Mammary epithelial cell (primary cell): ENCODE data around the gene PDHA1.

Source experiments
- EZH2 ChIP-seq: IDR thresholded peaks from 2 replicates; pipeline ENCODE4 v1.6.1; 2012; ENCODE audit warnings: low read length, inconsistent platforms, borderline replicate concordance
- TF ChIP-seq, protein P1 (sequence below), 2 donors: IDR thresholded peaks in 1 of 2; conservative IDR thresholded peaks in 1 of 2; 2 replicates each; pipeline ENCODE4 v1.5.1; 2011 to 2012; ENCODE audit warnings: inconsistent platforms in 2 of 2, low read length in 2 of 2, mild to moderate bottlenecking in 2 of 2, control low read depth in 1 of 2, low read depth in 1 of 2; ENCODE audit not compliant: insufficient read depth in 1 of 2; ENCODE audit errors: extremely low read depth in 1 of 2

- TF ChIP-seq, protein P1, sequence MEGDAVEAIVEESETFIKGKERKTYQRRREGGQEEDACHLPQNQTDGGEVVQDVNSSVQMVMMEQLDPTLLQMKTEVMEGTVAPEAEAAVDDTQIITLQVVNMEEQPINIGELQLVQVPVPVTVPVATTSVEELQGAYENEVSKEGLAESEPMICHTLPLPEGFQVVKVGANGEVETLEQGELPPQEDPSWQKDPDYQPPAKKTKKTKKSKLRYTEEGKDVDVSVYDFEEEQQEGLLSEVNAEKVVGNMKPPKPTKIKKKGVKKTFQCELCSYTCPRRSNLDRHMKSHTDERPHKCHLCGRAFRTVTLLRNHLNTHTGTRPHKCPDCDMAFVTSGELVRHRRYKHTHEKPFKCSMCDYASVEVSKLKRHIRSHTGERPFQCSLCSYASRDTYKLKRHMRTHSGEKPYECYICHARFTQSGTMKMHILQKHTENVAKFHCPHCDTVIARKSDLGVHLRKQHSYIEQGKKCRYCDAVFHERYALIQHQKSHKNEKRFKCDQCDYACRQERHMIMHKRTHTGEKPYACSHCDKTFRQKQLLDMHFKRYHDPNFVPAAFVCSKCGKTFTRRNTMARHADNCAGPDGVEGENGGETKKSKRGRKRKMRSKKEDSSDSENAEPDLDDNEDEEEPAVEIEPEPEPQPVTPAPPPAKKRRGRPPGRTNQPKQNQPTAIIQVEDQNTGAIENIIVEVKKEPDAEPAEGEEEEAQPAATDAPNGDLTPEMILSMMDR (conservative IDR thresholded peaks at IDR 0.05 in 1 of 2, IDR thresholded peaks at IDR 0.05 in 1 of 2; ENCODE audit: extremely low read depth in 1 of 2, insufficient read depth in 1 of 2, low read depth in 1 of 2, low read length in 2 of 2) = no peak
- no peak for TF ChIP-seq EZH2
Observed at GRCh38 chrX:19332983-19333382, 10.7 kb upstream of the PDHA1 start.
